AG09309 (cell line): ENCODE results near the gene GRB7.
"Not testable (repeated sequence)": the region's sequence is repeated elsewhere in the genome, so short reads cannot be mapped to it uniquely, and the experiment has no call there.

Experiments
- DNase-seq: peaks from one replicate; pipeline ENCODE4 v3.0.0-alpha.2; 2010; ENCODE audit warnings: low read depth
- H3K4me3 ChIP-seq: 2 replicates; pipeline ENCODE4 v1.5.1; 2011; ENCODE audit warnings: mild to moderate bottlenecking, low read depth, low read length, moderate library complexity; ENCODE audit not compliant: control insufficient read depth
- TF ChIP-seq, protein P1 (sequence below): IDR thresholded peaks from 2 replicates; pipeline ENCODE4 v1.5.1; 2011; ENCODE audit warnings: mild to moderate bottlenecking, low read depth, low read length, inconsistent platforms; ENCODE audit not compliant: insufficient read depth, control insufficient read depth; ENCODE audit errors: missing control alignments

Gene GRB7

GRCh38 chr17:39697961-39698360, 39.8 kb upstream of the GRB7 start:
- DNase-seq = no peak
- TF ChIP-seq, protein P1, sequence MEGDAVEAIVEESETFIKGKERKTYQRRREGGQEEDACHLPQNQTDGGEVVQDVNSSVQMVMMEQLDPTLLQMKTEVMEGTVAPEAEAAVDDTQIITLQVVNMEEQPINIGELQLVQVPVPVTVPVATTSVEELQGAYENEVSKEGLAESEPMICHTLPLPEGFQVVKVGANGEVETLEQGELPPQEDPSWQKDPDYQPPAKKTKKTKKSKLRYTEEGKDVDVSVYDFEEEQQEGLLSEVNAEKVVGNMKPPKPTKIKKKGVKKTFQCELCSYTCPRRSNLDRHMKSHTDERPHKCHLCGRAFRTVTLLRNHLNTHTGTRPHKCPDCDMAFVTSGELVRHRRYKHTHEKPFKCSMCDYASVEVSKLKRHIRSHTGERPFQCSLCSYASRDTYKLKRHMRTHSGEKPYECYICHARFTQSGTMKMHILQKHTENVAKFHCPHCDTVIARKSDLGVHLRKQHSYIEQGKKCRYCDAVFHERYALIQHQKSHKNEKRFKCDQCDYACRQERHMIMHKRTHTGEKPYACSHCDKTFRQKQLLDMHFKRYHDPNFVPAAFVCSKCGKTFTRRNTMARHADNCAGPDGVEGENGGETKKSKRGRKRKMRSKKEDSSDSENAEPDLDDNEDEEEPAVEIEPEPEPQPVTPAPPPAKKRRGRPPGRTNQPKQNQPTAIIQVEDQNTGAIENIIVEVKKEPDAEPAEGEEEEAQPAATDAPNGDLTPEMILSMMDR = no peak
- H3K4me3 ChIP-seq = no peak overlapping the region

- peak overlapping the region; percentile 84 for H3K4me3 ChIP-seq
- not testable (repeated sequence) for DNase-seq
Observed at GRCh38 chr17:39699157-39699817, 38.5 kb upstream of the GRB7 start.

GRCh38 chr17:39699818-39700147, 38.0 kb upstream of the GRB7 start, which contains the start of gene ERBB2:
TSS of gene ERBB2 (plus strand) at chr17:39700064. CDS start at chr17:39700239, 175 bp downstream.
- DNase-seq = peak; percentile 31
- H3K4me3 ChIP-seq = peak within 1 kb of the TSS; percentile 84
- TF ChIP-seq, protein P1 = no peak

- no peak for DNase-seq
- peak overlapping the region; percentile 84 for H3K4me3 ChIP-seq
- TF ChIP-seq, protein P1 = no peak
Observed at GRCh38 chr17:39700148-39700987, 37.4 kb upstream of the GRB7 start.

DNA sequence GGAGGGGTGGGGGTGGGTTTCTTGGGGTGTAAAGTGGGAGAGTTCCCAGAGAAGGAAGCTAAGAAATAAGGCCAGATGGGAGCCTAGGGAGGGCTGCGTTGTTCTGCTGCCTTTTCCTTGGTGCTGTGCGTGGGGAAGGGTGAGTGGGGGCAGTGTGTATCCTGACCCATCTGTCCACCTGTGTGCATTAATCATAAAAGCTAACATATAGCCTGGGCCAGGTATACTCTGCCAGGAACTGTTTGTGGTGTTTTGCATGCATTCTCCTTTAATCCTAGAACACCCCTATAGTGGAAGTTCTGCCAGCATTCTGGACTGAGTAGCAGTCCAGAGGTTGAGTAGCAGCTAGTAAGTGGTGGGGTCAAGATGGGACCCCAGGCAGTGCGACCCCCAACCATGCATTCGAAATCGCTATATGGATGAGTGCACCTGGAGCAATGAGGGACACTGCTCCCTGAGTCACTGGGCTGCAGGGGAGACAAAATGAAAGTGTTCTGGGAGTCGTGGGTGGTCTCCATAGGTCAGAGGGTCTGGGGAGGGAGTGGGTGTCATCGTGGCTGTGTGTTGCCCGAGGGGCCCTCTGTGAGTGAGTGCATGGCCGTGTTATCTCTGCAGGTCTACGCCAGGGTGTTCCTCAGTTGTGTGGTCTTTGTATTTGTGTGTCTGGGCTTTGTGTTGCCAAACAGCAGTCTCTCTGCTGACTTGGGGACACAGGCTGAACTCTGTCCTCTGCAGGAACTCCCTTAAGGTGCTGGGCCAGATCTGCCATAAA, 36.5 kb upstream of the GRB7 start:
- H3K4me3 ChIP-seq = peak overlapping the region; percentile 84
- no peak for DNase-seq
- TF ChIP-seq, protein P1 = no peak

DNA sequence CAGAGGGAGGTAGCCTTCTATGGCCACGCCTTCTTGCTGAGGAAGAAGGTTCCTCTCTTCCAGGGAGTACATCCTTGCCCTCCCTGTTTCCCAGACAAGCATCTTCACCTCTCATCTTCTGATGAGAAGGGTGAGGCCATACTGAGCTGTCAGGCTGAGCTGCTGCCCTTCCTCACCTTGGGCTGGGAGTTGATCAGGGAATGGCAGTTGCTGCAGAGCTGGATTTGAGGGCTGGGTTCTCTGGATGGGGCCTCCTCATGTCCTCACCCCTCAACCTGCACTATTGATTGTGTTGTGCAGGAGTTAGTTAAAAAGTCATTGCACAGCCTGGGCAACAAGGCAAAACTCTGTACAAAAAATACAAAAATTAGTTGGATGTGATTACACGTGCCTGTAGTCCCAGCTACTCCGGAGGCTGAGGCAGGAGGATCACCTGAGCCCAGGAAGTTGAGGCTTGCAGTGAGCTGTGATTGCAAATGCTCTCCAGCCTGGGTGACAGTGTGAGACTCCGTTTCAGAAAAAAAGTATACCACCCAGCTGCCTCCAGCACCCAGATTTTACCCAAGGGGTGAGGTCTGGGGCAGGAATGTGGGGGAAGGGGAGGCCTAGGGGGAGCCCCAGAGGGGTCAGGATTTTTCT, 35.8 kb upstream of the GRB7 start:
- TF ChIP-seq, protein P1 = no peak
- DNase-seq = no peak
- no peak overlapping the region; the same call in none of the 2 replicates for H3K4me3 ChIP-seq
